Hepatocyte (in vitro differentiated cells): ENCODE measurements around the gene NAV1.

Source experiments
- CTCF ChIP-seq: fragments of 200-600 bp; sonication (generic); IDR thresholded peaks from 2 replicates; pipeline ENCODE4 v1.5.1; 2016; ENCODE audit warnings: antibody characterized with exemption, mild to moderate bottlenecking; ENCODE audit not compliant: poor library complexity
- EZH2 ChIP-seq: fragments of 200-600 bp; sonication (generic); IDR thresholded peaks from 2 replicates; pipeline ENCODE4 v1.6.1; 2016; ENCODE audit warnings: antibody characterized with exemption, mild to moderate bottlenecking, borderline replicate concordance
- EZH2phosphoT487 ChIP-seq: fragments of 200-600 bp; sonication (generic); IDR thresholded peaks from one replicate; pipeline ENCODE4 v1.6.1; 2018; ENCODE audit warnings: antibody characterized with exemption, mild to moderate bottlenecking, low read depth, moderate library complexity; ENCODE audit not compliant: unreplicated experiment, severe bottlenecking

- no peak for TF ChIP-seq CTCF
- no peak for TF ChIP-seq EZH2phosphoT487
- TF ChIP-seq EZH2 = peak; percentile 52
These were observed at the start of gene NAV1 for GRCh38 chr1:201538612-201539551.
